ENCODE measurements around the gene MDN1.
"Not testable (repeated sequence)": the region's sequence is repeated elsewhere in the genome, so short reads cannot be mapped to it uniquely, and the experiment has no call there.

Gene MDN1

DNA sequence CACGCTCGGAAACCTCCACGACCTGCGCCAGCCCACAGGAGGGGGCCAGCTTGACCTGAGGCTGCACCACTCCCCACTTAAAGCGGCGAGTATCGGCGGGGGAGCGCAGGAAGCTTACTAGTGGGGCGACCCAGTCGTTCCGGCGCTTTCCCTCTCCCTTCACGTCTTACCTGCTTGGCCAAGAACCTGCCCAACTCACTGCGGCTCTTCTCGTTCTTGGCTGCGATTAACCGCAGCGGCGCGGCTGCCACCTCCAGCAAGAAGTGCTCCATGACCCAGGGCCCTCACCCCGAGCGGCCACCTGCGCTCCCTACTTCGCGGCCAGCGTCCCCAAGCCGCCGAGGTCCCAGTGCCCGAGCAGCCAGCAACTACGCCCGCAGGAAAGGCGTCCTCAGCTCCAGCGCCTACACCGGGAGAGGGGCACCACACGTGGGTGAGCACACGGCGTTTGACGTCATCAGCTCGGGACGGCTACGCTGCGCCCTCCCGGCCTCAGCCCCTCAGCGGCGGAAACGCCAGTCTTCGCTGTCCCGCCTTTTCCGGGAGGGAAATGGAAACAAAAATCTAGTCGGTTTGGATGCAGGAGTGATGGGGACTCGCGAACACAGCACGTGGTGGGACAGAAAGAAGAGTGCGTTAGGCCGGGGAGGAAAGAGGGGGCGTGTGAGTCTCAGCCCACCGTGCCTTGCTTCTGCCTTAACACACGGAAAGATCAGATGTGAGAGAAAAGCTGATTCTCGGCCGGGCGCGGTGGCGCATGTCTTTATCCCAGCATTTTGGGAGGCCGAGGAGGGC is at the start of gene MDN1:
TSS of gene MDN1 (minus strand) at position 459 of the 795 bp plus-strand sequence. CDS start at position 272, 187 bp downstream.
- peak; percentile 81 to 89 (median 84) for DNase-seq (ENCODE audit: low read depth in 3 of 3)

- no peak for DNase-seq (ENCODE audit: low read depth in 3 of 3)
These were observed 46.6 kb upstream of the MDN1 start for GRCh38 chr6:89866024-89866678.

DNA sequence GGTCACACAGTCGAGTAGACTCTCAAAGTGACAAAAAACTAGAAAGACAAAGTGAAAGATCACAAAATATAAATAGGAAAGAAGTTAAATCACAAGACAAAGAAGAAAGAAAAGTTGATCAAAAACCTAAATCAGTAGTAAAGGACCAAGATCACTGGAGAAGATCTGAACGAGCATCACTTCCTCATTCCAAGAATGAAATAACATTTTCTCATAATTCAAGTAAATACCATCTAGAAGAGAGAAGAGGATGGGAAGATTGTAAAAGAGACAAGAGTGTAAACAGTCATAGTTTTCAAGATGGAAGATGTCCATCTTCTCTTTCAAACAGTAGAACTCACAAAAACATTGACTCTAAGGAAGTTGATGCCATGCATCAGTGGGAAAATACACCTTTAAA is 43.1 kb upstream of the MDN1 start:
- no peak for DNase-seq (ENCODE audit: low read depth in 3 of 3)

GRCh38 chr6:89862273-89862672 is 42.7 kb upstream of the MDN1 start:
- DNase-seq (ENCODE audit: low read depth in 3 of 3) = no peak

DNA sequence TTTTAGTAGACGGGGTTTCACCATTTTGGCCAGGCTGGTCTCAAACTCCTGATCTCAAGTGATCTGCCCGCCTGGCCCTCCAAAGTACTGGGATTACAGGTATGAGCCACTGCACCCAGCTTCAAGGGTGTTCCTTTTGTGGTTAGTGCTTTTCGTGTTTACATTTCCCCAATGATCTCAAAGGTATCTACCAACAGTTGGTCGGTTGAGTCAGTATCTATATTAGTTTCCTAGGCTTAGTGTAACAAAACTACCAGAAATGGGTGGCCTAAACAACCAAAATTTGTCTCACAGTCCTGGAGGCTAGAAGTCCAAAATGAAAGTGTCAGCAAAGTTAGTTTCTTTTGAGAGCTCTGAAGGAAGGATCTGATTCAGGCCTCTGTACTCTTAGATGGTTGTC is 40.1 kb upstream of the MDN1 start:
- DNase-seq (ENCODE audit: low read depth in 3 of 3) = no peak

DNA sequence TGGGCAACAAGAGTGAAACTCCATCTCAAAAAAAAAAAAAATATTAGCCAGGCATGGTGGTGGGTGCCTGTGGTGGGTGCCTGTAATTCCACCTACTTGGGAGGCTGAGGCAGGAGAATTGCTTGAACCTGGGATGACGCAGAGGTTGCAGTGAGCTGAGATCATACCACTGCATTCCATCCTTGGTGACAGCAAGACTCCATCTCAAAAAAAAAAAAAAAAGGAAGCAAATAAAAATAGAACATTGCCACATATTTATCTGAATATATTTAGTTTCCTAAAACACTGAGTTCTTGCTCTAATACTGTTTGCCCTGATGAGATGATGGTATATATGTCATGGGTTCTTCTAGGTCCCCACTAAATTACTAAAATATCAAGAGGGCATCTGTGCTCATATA is 38.4 kb upstream of the MDN1 start:
- no peak for DNase-seq (ENCODE audit: low read depth in 3 of 3)

DNA sequence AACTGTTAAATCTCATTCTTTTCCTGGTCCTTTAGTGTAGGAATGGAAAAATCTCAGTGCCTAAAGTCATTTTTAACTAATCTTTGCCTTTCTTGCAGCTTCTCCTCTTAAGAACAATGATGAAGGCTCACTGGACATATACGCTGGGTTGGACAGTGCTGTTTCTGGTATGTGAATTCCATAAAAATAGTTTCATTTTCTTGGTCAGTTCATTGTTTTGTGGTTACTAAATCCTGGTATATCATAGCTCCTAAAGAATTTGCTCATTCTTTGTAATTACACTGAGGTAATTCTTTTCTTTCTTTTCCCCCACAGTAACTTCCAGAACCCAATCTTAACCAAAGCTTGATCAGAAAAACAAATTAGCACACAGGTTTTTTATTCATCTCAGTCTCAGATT is 33.5 kb upstream of the MDN1 start:
- DNase-seq (ENCODE audit: low read depth in 3 of 3) = no peak

DNA sequence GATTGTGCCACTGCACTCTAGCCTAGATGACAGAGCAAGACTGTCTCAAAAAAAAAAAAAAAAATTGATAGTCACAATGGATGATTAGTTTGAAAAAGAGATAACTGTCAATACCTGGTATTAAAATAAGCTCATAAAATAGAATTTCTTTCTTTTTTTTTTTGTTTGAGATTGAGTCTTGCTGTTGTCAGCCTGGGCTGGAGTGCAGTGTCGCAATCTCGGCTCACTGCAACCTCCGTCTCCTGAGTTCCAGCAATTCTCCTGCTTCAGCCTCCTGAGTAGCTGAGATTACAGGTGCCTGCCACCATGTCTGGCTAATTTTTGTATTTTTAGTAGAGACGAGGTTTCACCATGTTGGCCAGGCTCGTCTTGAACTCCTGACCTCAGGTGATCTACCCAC is 27.9 kb upstream of the MDN1 start:
- DNase-seq (ENCODE audit: low read depth in 3 of 3) = not testable (repeated sequence)

GRCh38 chr6:89843070-89843469 is 23.5 kb upstream of the MDN1 start:
- DNase-seq (ENCODE audit: low read depth in 3 of 3) = no peak

DNA sequence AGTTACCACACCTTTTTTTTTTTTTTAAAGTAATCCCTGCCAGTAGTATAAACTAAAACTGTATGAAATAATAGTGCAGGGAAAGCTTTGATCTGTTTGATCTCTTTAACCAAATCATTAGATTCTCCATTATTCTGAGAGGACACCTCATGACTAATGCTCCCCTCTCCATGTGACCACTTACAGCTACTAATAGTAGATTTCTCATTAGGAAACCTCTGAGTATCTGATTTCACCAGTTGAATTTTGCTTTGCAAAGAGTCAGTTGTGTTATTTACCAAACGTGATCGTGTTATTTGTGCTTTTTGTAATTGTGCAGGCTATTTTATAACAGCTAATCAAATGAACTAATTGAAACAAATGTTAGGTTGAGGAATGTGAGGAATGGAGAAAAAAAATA is 22.6 kb upstream of the MDN1 start:
- DNase-seq (ENCODE audit: low read depth in 3 of 3) = no peak

DNA sequence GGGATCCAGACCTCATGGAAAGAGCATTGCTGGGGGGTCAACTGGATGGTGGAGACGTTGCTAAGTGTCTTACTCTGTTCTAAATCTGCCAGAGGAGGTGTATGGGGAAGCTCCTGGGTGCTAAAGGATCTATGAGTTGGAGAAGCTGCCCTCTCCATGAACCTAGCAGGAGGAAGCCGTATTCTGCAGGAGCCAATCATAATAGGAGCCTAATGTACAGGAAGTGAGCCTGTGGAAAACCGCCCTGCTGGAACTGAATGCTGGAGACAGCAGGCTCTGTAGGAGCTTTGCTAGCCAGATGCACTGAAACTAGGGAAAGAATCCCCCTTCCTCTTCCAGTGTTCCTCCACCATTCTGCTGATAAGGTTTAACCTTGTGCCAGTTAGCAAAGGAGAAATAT is 20.9 kb upstream of the MDN1 start:
- DNase-seq (ENCODE audit: low read depth in 3 of 3) = no peak

GRCh38 chr6:89836639-89837222 is 17.1 kb upstream of the MDN1 start:
- no peak for DNase-seq (ENCODE audit: low read depth in 3 of 3)

- DNase-seq (ENCODE audit: low read depth in 3 of 3) = peak in 1 of 3 experiments; percentile 44
These were observed 15.5 kb upstream of the MDN1 start for GRCh38 chr6:89834884-89835792.

DNA sequence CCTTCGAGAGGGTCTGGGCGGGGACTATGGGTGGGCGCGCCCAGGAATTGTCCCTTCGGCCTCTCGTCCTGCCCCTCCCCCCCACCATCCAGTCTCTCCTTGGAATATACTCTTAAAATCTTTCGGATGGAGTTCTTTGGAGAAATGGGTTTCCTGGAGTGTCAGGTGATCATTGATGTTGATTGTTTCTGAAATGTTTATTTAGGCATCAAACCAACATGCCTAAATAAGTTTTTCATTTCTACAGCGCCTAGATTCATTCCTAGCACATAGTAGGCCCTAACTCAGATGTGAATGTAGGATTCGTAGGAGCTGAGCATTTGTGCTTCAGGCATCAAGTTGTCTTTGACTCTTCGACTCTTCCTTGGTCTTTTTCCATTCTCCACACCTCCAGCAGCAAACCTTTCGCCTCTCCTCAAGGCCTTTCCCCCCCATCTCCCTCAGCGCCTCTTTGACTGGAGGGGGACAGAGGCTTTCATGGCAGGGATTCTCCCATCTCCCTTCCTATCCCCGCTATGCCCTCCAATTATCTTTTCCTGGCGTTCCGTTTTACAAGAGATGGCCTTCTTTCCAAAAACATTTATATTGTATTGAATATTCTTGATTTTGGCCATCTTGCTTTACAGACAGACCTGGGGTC is 10.7 kb upstream of the MDN1 start:
- DNase-seq (ENCODE audit: low read depth in 3 of 3) = no peak

- DNase-seq (ENCODE audit: low read depth in 3 of 3) = peak; percentile 87 to 95 (median 91)
These were observed 10.0 kb upstream of the MDN1 start, which contains the start of gene CASP8AP2 for GRCh38 chr6:89829472-89830169. Gene CASP8AP2, plus strand, starts transcription at chr6:89829880.

- no peak for DNase-seq (ENCODE audit: low read depth in 3 of 3)
These were observed 9.4 kb upstream of the MDN1 start for GRCh38 chr6:89828988-89829471.

- not testable (repeated sequence) for DNase-seq (ENCODE audit: low read depth in 3 of 3)
These were observed 8.9 kb upstream of the MDN1 start for GRCh38 chr6:89828475-89828987.

DNA sequence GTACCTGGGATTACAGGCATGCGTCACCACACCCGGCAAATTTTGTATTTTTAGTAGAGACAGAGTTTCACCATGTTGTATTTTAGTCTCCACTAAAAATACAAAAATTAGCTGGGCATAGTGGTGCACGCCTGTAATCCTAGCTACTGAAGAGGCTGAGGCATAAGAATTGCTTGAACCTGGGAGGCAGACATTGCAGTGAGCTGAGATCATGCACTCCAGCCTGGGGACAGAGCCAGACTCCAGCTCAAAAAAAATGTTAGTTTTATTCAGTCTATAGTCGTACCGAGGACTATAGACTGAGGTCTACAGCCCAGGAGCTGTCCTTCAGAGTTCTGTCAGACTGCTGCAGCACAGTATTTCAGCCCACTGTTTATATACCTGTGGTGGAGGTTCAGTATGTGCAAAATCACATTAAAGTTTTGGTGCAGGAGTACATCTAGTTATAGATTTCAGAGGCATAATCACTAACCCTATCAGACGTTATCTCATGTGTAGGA is 6.5 kb upstream of the MDN1 start:
- no peak for DNase-seq (ENCODE audit: low read depth in 3 of 3)

GRCh38 chr6:89818977-89819335 is 638 bp downstream of the MDN1 start:
- DNase-seq (ENCODE audit: low read depth in 3 of 3) = no peak

- no peak for DNase-seq (ENCODE audit: low read depth in 3 of 3)
These were observed 2.1 kb downstream of the MDN1 start for GRCh38 chr6:89817481-89817880.
